ENCODE data around the gene CREB5.

DNA sequence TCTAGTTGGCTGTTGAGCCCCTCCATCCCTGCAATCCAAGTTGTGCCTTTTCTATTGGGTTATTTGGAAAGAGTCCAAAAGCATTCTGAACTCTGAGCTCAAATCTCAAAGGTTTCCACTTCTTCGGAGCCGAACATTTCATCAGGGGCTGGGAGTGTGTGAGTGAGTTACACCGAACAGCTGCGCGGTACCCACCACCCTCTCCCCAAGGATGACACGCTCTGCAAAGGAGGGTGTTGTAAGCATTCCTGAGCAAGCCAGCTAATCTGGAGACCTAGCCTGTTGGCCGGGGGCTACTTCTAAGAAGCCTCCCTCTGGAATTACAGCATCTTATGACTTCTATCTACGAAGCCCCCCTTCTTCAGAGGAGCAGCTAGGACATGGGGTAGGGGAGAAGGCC lies 270.5 kb downstream of the CREB5 start:
- TF ChIP-seq, protein P1, sequence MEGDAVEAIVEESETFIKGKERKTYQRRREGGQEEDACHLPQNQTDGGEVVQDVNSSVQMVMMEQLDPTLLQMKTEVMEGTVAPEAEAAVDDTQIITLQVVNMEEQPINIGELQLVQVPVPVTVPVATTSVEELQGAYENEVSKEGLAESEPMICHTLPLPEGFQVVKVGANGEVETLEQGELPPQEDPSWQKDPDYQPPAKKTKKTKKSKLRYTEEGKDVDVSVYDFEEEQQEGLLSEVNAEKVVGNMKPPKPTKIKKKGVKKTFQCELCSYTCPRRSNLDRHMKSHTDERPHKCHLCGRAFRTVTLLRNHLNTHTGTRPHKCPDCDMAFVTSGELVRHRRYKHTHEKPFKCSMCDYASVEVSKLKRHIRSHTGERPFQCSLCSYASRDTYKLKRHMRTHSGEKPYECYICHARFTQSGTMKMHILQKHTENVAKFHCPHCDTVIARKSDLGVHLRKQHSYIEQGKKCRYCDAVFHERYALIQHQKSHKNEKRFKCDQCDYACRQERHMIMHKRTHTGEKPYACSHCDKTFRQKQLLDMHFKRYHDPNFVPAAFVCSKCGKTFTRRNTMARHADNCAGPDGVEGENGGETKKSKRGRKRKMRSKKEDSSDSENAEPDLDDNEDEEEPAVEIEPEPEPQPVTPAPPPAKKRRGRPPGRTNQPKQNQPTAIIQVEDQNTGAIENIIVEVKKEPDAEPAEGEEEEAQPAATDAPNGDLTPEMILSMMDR (IDR thresholded peaks at IDR 0.05): no peak
- TF ChIP-seq POLR2AphosphoS5 (IDR thresholded peaks at IDR 0.05): no peak

Data from esophagus muscularis mucosa (tissue), 3 donors.